Measurements from ENCODE around the gene PKIB.

The PKIB gene

GRCh38 chr6:122755901-122756300 is 145.7 kb downstream of the PKIB start:
- Mint-ChIP-seq H3K4me1 (ENCODE audit: low read depth) (peaks cover 17% of the 10 kb centered on the region), H3K27ac (no peak overlapping the region), H3K9me3 (no peaks in the 10 kb centered on the region), H3K27me3 (ENCODE audit: low read depth) (peaks cover 4% of the 10 kb centered on the region), H3K36me3 (ENCODE audit: low read depth) (no peaks in the 10 kb centered on the region), H3K4me3 (no peak overlapping the region)
- no peak for DNase-seq (ENCODE audit: low spot score)

- H3K4me3 Mint-ChIP-seq = no peak overlapping the region
- peaks cover 2% of the 10 kb centered on the region for H3K4me1 Mint-ChIP-seq (ENCODE audit: low read depth)
- DNase-seq (ENCODE audit: low spot score) = no peak
- no peaks in the 10 kb centered on the region for H3K36me3 Mint-ChIP-seq (ENCODE audit: low read depth)
- H3K27me3 Mint-ChIP-seq (ENCODE audit: low read depth) = peaks cover 13% of the 10 kb centered on the region
- no peaks in the 10 kb centered on the region for H3K9me3 Mint-ChIP-seq
- no peak overlapping the region for H3K27ac Mint-ChIP-seq
These were observed 148.7 kb downstream of the PKIB start for GRCh38 chr6:122758927-122759334.

GRCh38 chr6:122760330-122760729 is 150.1 kb downstream of the PKIB start:
- Mint-ChIP-seq H3K9me3 (no peaks in the 10 kb centered on the region), H3K36me3 (ENCODE audit: low read depth) (no peaks in the 10 kb centered on the region), H3K4me1 (ENCODE audit: low read depth) (peaks cover 2% of the 10 kb centered on the region), H3K27ac (peak overlapping the region; percentile 39), H3K4me3 (no peak overlapping the region), H3K27me3 (ENCODE audit: low read depth) (peaks cover 13% of the 10 kb centered on the region)
- DNase-seq (ENCODE audit: low spot score) = no peak

- Mint-ChIP-seq H3K27ac (no peak overlapping the region), H3K4me3 (no peak overlapping the region), H3K27me3 (ENCODE audit: low read depth) (peaks cover 24% of the 10 kb centered on the region), H3K36me3 (ENCODE audit: low read depth) (no peaks in the 10 kb centered on the region), H3K4me1 (ENCODE audit: low read depth) (peaks cover 2% of the 10 kb centered on the region), H3K9me3 (no peaks in the 10 kb centered on the region)
- no peak for DNase-seq (ENCODE audit: low spot score)
These were observed 156.1 kb downstream of the PKIB start for GRCh38 chr6:122766256-122766655.

- Mint-ChIP-seq H3K4me1 (ENCODE audit: low read depth) (peaks cover 2% of the 10 kb centered on the region), H3K36me3 (ENCODE audit: low read depth) (no peaks in the 10 kb centered on the region), H3K27me3 (ENCODE audit: low read depth) (peaks cover 21% of the 10 kb centered on the region), H3K9me3 (no peaks in the 10 kb centered on the region), H3K27ac (no peak overlapping the region), H3K4me3 (no peak overlapping the region)
- DNase-seq (ENCODE audit: low spot score) = no peak
These were observed 160.8 kb downstream of the PKIB start for GRCh38 chr6:122770835-122771601.

- Mint-ChIP-seq H3K9me3 (no peaks in the 10 kb centered on the region), H3K4me3 (no peak overlapping the region), H3K36me3 (ENCODE audit: low read depth) (no peaks in the 10 kb centered on the region), H3K27me3 (ENCODE audit: low read depth) (peaks cover 19% of the 10 kb centered on the region), H3K4me1 (ENCODE audit: low read depth) (peaks cover 1% of the 10 kb centered on the region), H3K27ac (no peak overlapping the region)
- DNase-seq (ENCODE audit: low spot score) = no peak
These were observed 162.7 kb downstream of the PKIB start for GRCh38 chr6:122772724-122773415.
